ENCODE measurements around the gene F13B.
"Not testable (repeated sequence)": the region's sequence is repeated elsewhere in the genome, so short reads cannot be mapped to it uniquely, and the experiment has no call there.

Gene F13B

DNA sequence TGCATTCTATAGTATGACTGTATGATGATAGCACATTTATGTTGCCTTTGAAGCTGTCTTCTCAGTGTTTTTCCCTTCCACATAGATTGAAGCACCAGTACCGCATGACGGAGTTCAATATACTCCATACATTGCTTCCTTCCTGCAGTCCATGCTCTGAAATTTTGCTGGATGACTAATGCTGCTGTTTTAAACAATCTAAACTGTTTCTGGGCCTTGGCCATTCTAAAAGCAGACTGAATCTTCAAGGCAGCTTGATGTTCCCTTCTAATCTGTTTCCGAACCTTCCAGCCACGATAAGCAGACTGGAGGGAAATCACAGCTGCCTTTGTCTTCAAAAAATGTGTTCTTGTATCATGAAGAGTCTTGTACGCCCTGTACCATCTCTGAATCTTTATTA is 36.2 kb upstream of the F13B start:
- H3K27ac ChIP-seq (ENCODE audit: low read depth, low read length), result no peak overlapping the region
- no peaks in the 10 kb centered on the region for H3K4me1 ChIP-seq (ENCODE audit: control insufficient read depth, low read length)
- H3K79me2 ChIP-seq (ENCODE audit: control insufficient read depth, low read length), result no peaks in the 10 kb centered on the region
- H3K9me2 ChIP-seq (replicated peaks; ENCODE audit: control insufficient read depth, low read length), result no peaks in the 10 kb centered on the region
- H3K27me3 ChIP-seq (ENCODE audit: control insufficient read depth, low read length), result no peaks in the 10 kb centered on the region
- TF ChIP-seq, protein P1, sequence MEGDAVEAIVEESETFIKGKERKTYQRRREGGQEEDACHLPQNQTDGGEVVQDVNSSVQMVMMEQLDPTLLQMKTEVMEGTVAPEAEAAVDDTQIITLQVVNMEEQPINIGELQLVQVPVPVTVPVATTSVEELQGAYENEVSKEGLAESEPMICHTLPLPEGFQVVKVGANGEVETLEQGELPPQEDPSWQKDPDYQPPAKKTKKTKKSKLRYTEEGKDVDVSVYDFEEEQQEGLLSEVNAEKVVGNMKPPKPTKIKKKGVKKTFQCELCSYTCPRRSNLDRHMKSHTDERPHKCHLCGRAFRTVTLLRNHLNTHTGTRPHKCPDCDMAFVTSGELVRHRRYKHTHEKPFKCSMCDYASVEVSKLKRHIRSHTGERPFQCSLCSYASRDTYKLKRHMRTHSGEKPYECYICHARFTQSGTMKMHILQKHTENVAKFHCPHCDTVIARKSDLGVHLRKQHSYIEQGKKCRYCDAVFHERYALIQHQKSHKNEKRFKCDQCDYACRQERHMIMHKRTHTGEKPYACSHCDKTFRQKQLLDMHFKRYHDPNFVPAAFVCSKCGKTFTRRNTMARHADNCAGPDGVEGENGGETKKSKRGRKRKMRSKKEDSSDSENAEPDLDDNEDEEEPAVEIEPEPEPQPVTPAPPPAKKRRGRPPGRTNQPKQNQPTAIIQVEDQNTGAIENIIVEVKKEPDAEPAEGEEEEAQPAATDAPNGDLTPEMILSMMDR (IDR thresholded peaks at IDR 0.05; ENCODE audit: low read depth, low read length, poor library complexity, severe bottlenecking), result no peak
- TF ChIP-seq EZH2phosphoT487 (IDR thresholded peaks at IDR 0.05; ENCODE audit: borderline replicate concordance, low read length), result no peak
- H4K20me1 ChIP-seq (ENCODE audit: control insufficient read depth, insufficient read depth, low read depth, low read length), result no peaks in the 10 kb centered on the region
- no peaks in the 10 kb centered on the region for H3F3A ChIP-seq (ENCODE audit: control insufficient read depth, insufficient read depth)
- H3K4me3 ChIP-seq (ENCODE audit: low read length), result no peak overlapping the region
- no peak overlapping the region for H3K4me2 ChIP-seq (ENCODE audit: low read length)
- no peaks in the 10 kb centered on the region for H3K9me3 ChIP-seq (ENCODE audit: control insufficient read depth, insufficient read depth, low read length)
- H3K36me3 ChIP-seq (ENCODE audit: control insufficient read depth, low read length), result peaks cover 74% of the 10 kb centered on the region

DNA sequence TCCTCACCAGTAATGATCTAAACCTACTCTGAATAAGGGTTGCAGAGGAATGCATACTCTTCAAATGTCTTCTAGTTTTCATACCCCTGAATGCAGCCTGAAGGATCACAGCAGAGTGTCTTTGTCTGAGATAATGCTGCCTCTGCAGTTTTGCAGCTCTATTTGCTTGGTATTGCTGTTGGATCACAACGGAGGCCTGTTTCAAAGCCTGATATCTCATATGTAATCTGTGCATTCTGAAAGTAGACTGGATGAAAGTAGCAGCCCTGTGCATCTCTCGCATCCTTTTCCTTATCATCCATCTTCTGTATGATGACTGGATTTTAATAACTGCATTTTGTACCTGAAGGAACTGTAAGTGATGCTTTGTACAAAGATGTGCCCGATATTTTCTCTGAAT is 34.9 kb upstream of the F13B start:
- Histone ChIP-seq H3K4me2 (ENCODE audit: low read length) (no peak overlapping the region), H3F3A (ENCODE audit: control insufficient read depth, insufficient read depth) (no peaks in the 10 kb centered on the region), H3K9me3 (ENCODE audit: control insufficient read depth, insufficient read depth, low read length) (no peaks in the 10 kb centered on the region), H3K4me1 (ENCODE audit: control insufficient read depth, low read length) (no peaks in the 10 kb centered on the region), H3K4me3 (ENCODE audit: low read length) (no peak overlapping the region), H3K27me3 (ENCODE audit: control insufficient read depth, low read length) (no peaks in the 10 kb centered on the region), H3K9me2 (replicated peaks; ENCODE audit: control insufficient read depth, low read length) (no peaks in the 10 kb centered on the region), H3K36me3 (ENCODE audit: control insufficient read depth, low read length) (peaks cover 61% of the 10 kb centered on the region), H3K79me2 (ENCODE audit: control insufficient read depth, low read length) (no peaks in the 10 kb centered on the region), H4K20me1 (ENCODE audit: control insufficient read depth, insufficient read depth, low read depth, low read length) (no peaks in the 10 kb centered on the region), H3K27ac (ENCODE audit: low read depth, low read length) (no peak overlapping the region)
- TF ChIP-seq EZH2phosphoT487 (IDR thresholded peaks at IDR 0.05; ENCODE audit: borderline replicate concordance, low read length), result no peak
- TF ChIP-seq, protein P1 (IDR thresholded peaks at IDR 0.05; ENCODE audit: low read depth, low read length, poor library complexity, severe bottlenecking), result no peak

DNA sequence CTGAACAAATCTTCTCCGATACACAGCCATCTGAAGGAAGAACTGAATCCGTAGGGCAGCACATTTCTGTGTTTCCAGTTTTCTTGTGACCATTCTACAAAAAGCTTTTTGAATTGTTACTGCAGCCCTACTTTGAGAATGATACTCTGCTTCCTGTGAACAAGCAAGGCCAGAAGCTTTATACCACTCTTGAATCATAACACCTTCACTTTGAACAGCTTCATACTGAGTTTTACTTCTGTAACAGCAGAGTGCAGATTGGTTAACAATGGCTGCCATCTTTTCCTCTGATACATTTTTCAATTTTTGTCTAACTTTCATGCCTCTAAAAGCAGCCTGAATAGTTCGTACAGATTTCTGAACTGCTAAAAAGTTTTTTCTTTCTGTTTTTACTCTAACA is 33.6 kb upstream of the F13B start:
- Histone ChIP-seq H3K27me3 (ENCODE audit: control insufficient read depth, low read length) (no peaks in the 10 kb centered on the region), H3K36me3 (ENCODE audit: control insufficient read depth, low read length) (peaks cover 52% of the 10 kb centered on the region), H3F3A (ENCODE audit: control insufficient read depth, insufficient read depth) (no peaks in the 10 kb centered on the region), H3K4me3 (ENCODE audit: low read length) (no peak overlapping the region), H4K20me1 (ENCODE audit: control insufficient read depth, insufficient read depth, low read depth, low read length) (no peaks in the 10 kb centered on the region), H3K9me2 (replicated peaks; ENCODE audit: control insufficient read depth, low read length) (no peaks in the 10 kb centered on the region), H3K4me1 (ENCODE audit: control insufficient read depth, low read length) (no peaks in the 10 kb centered on the region), H3K79me2 (ENCODE audit: control insufficient read depth, low read length) (no peaks in the 10 kb centered on the region), H3K27ac (ENCODE audit: low read depth, low read length) (no peak overlapping the region), H3K4me2 (ENCODE audit: low read length) (no peak overlapping the region), H3K9me3 (ENCODE audit: control insufficient read depth, insufficient read depth, low read length) (no peaks in the 10 kb centered on the region)
- TF ChIP-seq EZH2phosphoT487 (IDR thresholded peaks at IDR 0.05; ENCODE audit: borderline replicate concordance, low read length), result no peak

DNA sequence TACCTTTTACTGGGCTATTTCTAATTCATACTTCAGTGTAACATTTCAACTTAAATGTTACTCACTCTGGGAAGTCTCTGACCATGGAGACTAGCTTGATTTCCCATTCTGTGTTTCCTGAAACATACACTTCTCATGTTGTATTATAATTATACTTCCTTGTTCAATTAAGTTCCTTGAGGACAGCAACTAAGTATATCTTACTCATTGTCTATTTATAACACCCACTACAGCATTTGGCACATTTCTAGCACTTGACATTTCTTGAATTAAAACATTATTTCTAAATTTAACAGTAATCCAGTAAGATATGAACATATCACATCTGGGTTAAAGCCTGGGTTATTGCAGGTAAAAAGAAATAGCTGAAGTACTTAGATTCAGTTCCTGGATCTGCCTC is 32.4 kb upstream of the F13B start:
- H3K4me3 ChIP-seq (ENCODE audit: low read length), result no peak overlapping the region

DNA sequence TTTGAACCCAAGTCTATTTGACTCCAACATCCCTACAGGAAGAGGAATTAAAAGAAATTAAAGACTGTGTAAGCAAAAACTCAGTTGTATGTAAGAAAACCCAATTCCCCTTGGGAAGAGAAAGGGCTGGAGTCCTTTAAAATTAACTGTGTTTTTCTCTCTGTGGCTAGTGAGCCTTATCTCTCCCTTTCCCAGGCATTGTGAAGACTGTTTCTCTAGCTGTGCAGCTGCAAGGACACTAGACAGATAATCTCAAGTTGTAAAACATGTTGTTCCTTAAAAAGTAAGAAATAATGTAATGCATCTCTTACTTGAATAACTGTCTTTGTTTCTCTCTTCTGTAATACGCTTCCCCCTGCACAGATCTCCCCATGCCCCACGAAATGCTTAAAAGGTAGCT is 29.9 kb upstream of the F13B start:
- not testable (repeated sequence) for H3K4me1 ChIP-seq (ENCODE audit: control insufficient read depth, low read length); H3K4me3 ChIP-seq (ENCODE audit: low read length); H3K27ac ChIP-seq (ENCODE audit: low read depth, low read length); H4K20me1 ChIP-seq (ENCODE audit: control insufficient read depth, insufficient read depth, low read depth, low read length); H3F3A ChIP-seq (ENCODE audit: control insufficient read depth, insufficient read depth); H3K27me3 ChIP-seq (ENCODE audit: control insufficient read depth, low read length); H3K79me2 ChIP-seq (ENCODE audit: control insufficient read depth, low read length); H3K9me3 ChIP-seq (ENCODE audit: control insufficient read depth, insufficient read depth, low read length); H3K9me2 ChIP-seq (replicated peaks; ENCODE audit: control insufficient read depth, low read length); H3K4me2 ChIP-seq (ENCODE audit: low read length)
- peaks cover 48% of the 10 kb centered on the region for H3K36me3 ChIP-seq (ENCODE audit: control insufficient read depth, low read length)

More for the DNA sequence above, 32.4 kb upstream of the F13B start:
- Histone ChIP-seq H3K79me2 (ENCODE audit: control insufficient read depth, low read length) (no peaks in the 10 kb centered on the region), H3K27ac (ENCODE audit: low read depth, low read length) (no peak overlapping the region), H4K20me1 (ENCODE audit: control insufficient read depth, insufficient read depth, low read depth, low read length) (no peaks in the 10 kb centered on the region), H3K27me3 (ENCODE audit: control insufficient read depth, low read length) (no peaks in the 10 kb centered on the region), H3K36me3 (ENCODE audit: control insufficient read depth, low read length) (peaks cover 45% of the 10 kb centered on the region), H3K4me1 (ENCODE audit: control insufficient read depth, low read length) (no peaks in the 10 kb centered on the region), H3K4me2 (ENCODE audit: low read length) (no peak overlapping the region), H3F3A (ENCODE audit: control insufficient read depth, insufficient read depth) (no peaks in the 10 kb centered on the region), H3K9me2 (replicated peaks; ENCODE audit: control insufficient read depth, low read length) (no peaks in the 10 kb centered on the region), H3K9me3 (ENCODE audit: control insufficient read depth, insufficient read depth, low read length) (no peaks in the 10 kb centered on the region)
- TF ChIP-seq, protein P1 (IDR thresholded peaks at IDR 0.05; ENCODE audit: low read depth, low read length, poor library complexity, severe bottlenecking), result no peak
- TF ChIP-seq EZH2phosphoT487 (IDR thresholded peaks at IDR 0.05; ENCODE audit: borderline replicate concordance, low read length), result no peak

All from DOHH2 (cell line).